GM18505 (cell line): ENCODE results near the gene ZNF749.
"Not testable (repeated sequence)": the region's sequence is repeated elsewhere in the genome, so short reads cannot be mapped to it uniquely, and the experiment has no call there.

Experiments used
- ATAC-seq: cut with Tn5 transposase; IDR thresholded peaks from one replicate; pipeline ENCODE4 v1.9.1; 2021; ENCODE audit not compliant: unreplicated experiment
- POLR2A ChIP-seq: IDR thresholded peaks from 4 replicates; pipeline ENCODE4 v1.6.1; 2011; ENCODE audit warnings: borderline replicate concordance; ENCODE audit not compliant: insufficient read depth, insufficient read length; ENCODE audit errors: extremely low read depth

Gene ZNF749

GRCh38 chr19:57436417-57436816 is 1.3 kb downstream of the ZNF749 start:
- TF ChIP-seq POLR2A, result no peak
- no peak for ATAC-seq

- ATAC-seq, result no peak
- TF ChIP-seq POLR2A, result no peak
These were observed 2.8 kb downstream of the ZNF749 start for GRCh38 chr19:57437931-57438330.

GRCh38 chr19:57438925-57439324 is 3.8 kb downstream of the ZNF749 start:
- no peak for ATAC-seq
- no peak for TF ChIP-seq POLR2A

GRCh38 chr19:57441979-57442752 is 7.0 kb downstream of the ZNF749 start:
- no peak for ATAC-seq
- no peak for TF ChIP-seq POLR2A

GRCh38 chr19:57443121-57443696 is 8.1 kb downstream of the ZNF749 start:
- TF ChIP-seq POLR2A, result no peak
- ATAC-seq, result no peak

GRCh38 chr19:57452307-57452706 is 17.2 kb downstream of the ZNF749 start:
- TF ChIP-seq POLR2A, result no peak
- no peak for ATAC-seq

GRCh38 chr19:57465680-57466381 is 30.7 kb downstream of the ZNF749 start:
- TF ChIP-seq POLR2A, result no peak
- no peak for ATAC-seq

GRCh38 chr19:57466489-57466888 is 31.4 kb downstream of the ZNF749 start:
- TF ChIP-seq POLR2A, result no peak
- no peak for ATAC-seq

GRCh38 chr19:57473646-57474045 is 38.5 kb downstream of the ZNF749 start:
- ATAC-seq, result no peak
- TF ChIP-seq POLR2A, result no peak

GRCh38 chr19:57477191-57478008 is 42.3 kb downstream of the ZNF749 start, which contains the start of gene ZNF772:
TSS of gene ZNF772 (minus strand) at chr19:57477566. CDS start at chr19:57477309, 257 bp downstream.
- ATAC-seq, result peak; percentile 96
- TF ChIP-seq POLR2A, result peak; percentile 48

- ATAC-seq, result peak; percentile 96
- TF ChIP-seq POLR2A, result peak; percentile 77
These were observed 52.6 kb downstream of the ZNF749 start, which contains the start of gene ZNF419 for GRCh38 chr19:57487477-57488298. TSS of gene ZNF419 (plus strand) at chr19:57487750. CDS start at chr19:57487951, 201 bp downstream.

GRCh38 chr19:57488299-57488644 is 53.1 kb downstream of the ZNF749 start:
- ATAC-seq, result not testable (repeated sequence)
